Activated T-helper 17 cell treated with anti-CD3 and anti-CD28 coated beads, Interleukin-2, amount 50 U/mL, for 72 hours (primary cell): ENCODE results near the gene DIP2B. TPM values are rescaled to one million over a fixed set of nuclear protein-coding genes. Genes with fewer than 3 reads are reported as not detected.
"Not testable (repeated sequence)": the region's sequence is repeated elsewhere in the genome, so short reads cannot be mapped to it uniquely, and the experiment has no call there.

Experiments
- ATAC-seq: fragments of 150-1000 bp; cut with Tn5 transposase; replicated peaks from 2 replicates; pipeline ENCODE4 v1.10.0; 2021; ENCODE audit warnings: mild to moderate bottlenecking, moderate library complexity
- H3K27ac Mint-ChIP-seq: one replicate; pipeline ENCODE4 v1.8.0; 2022; ENCODE audit warnings: mixed read lengths
- H3K27me3 Mint-ChIP-seq: one replicate; pipeline ENCODE4 v1.8.0; 2022; ENCODE audit warnings: mixed read lengths
- H3K36me3 Mint-ChIP-seq: one replicate; pipeline ENCODE4 v1.8.0; 2022; ENCODE audit warnings: low read depth, mild to moderate bottlenecking, mixed read lengths
- H3K4me1 Mint-ChIP-seq: one replicate; pipeline ENCODE4 v1.8.0; 2022; ENCODE audit warnings: mixed read lengths
- H3K4me3 Mint-ChIP-seq: one replicate; pipeline ENCODE4 v1.8.0; 2022; ENCODE audit warnings: mild to moderate bottlenecking, mixed read lengths
- H3K9me3 Mint-ChIP-seq: one replicate; pipeline ENCODE4 v1.8.0; 2022; ENCODE audit warnings: mixed read lengths
- total RNA-seq, 2 donors: library from RNA; stranded (reverse); gene quantifications; one replicate each; pipeline ENCODE4 v1.2.3, GENCODE V29; 2022

The DIP2B gene
- total RNA-seq, 2 donors from 2014 or later, result 18.6 to 20.1 TPM

GRCh38 chr12:50746431-50746830 is 241.6 kb downstream of the DIP2B start:
- peaks cover 72% of the 10 kb centered on the region for H3K36me3 Mint-ChIP-seq
- no peaks in the 10 kb centered on the region for H3K4me1 Mint-ChIP-seq
- H3K9me3 Mint-ChIP-seq, result no peaks in the 10 kb centered on the region
- H3K4me3 Mint-ChIP-seq, result no peak overlapping the region
- ATAC-seq, result no peak
- no peaks in the 10 kb centered on the region for H3K27me3 Mint-ChIP-seq
- H3K27ac Mint-ChIP-seq, result no peak overlapping the region

- H3K4me3 Mint-ChIP-seq, result no peak overlapping the region
- no peak for ATAC-seq
- H3K36me3 Mint-ChIP-seq, result peaks cover 59% of the 10 kb centered on the region
- H3K27me3 Mint-ChIP-seq, result no peaks in the 10 kb centered on the region
- no peaks in the 10 kb centered on the region for H3K4me1 Mint-ChIP-seq
- H3K27ac Mint-ChIP-seq, result no peak overlapping the region
- no peaks in the 10 kb centered on the region for H3K9me3 Mint-ChIP-seq
These were observed 243.0 kb downstream of the DIP2B start for GRCh38 chr12:50747817-50748216.

- Mint-ChIP-seq H3K4me3 (no peak overlapping the region), H3K9me3 (no peaks in the 10 kb centered on the region), H3K4me1 (no peaks in the 10 kb centered on the region), H3K27me3 (no peaks in the 10 kb centered on the region), H3K36me3 (peaks cover 43% of the 10 kb centered on the region), H3K27ac (peak overlapping the region; percentile 54)
- ATAC-seq, result no peak
These were observed 244.7 kb downstream of the DIP2B start for GRCh38 chr12:50749459-50749882.

- no peaks in the 10 kb centered on the region for H3K9me3 Mint-ChIP-seq
- H3K27me3 Mint-ChIP-seq, result no peaks in the 10 kb centered on the region
- no peak overlapping the region for H3K4me3 Mint-ChIP-seq
- peak overlapping the region; percentile 54 for H3K27ac Mint-ChIP-seq
- H3K36me3 Mint-ChIP-seq, result peaks cover 34% of the 10 kb centered on the region
- H3K4me1 Mint-ChIP-seq, result no peaks in the 10 kb centered on the region
- ATAC-seq, result no peak
These were observed 245.6 kb downstream of the DIP2B start for GRCh38 chr12:50750366-50750765.

GRCh38 chr12:50751948-50752721 is 247.3 kb downstream of the DIP2B start:
- Mint-ChIP-seq H3K4me1 (no peaks in the 10 kb centered on the region), H3K36me3 (peaks cover 20% of the 10 kb centered on the region), H3K9me3 (no peaks in the 10 kb centered on the region), H3K4me3 (no peak overlapping the region), H3K27me3 (no peaks in the 10 kb centered on the region), H3K27ac (peak overlapping the region; percentile 8)
- ATAC-seq, result no peak

- no peaks in the 10 kb centered on the region for H3K4me1 Mint-ChIP-seq
- H3K27me3 Mint-ChIP-seq, result no peaks in the 10 kb centered on the region
- H3K4me3 Mint-ChIP-seq, result no peak overlapping the region
- no peak overlapping the region for H3K27ac Mint-ChIP-seq
- peaks cover 10% of the 10 kb centered on the region for H3K36me3 Mint-ChIP-seq
- no peak for ATAC-seq
- no peaks in the 10 kb centered on the region for H3K9me3 Mint-ChIP-seq
These were observed 248.5 kb downstream of the DIP2B start for GRCh38 chr12:50753232-50753769.

GRCh38 chr12:50763639-50764285 is 259.0 kb downstream of the DIP2B start, which contains the start of gene ATF1:
Gene ATF1 (plus strand): TSS chr12:50764101. CDS start chr12:50780146, 16,045 bp downstream.
- Mint-ChIP-seq H3K9me3 (no peaks in the 10 kb centered on the region), H3K27me3 (no peaks in the 10 kb centered on the region), H3K27ac (peak within 1 kb of the TSS; percentile 98), H3K4me3 (peak within 1 kb of the TSS; percentile 91), H3K36me3 (peaks cover 13% of the 10 kb centered on the region), H3K4me1 (peaks cover 22% of the 10 kb centered on the region)
- peak; percentile 91 for ATAC-seq

- peak overlapping the region; percentile 91 for H3K4me3 Mint-ChIP-seq
- peaks cover 13% of the 10 kb centered on the region for H3K36me3 Mint-ChIP-seq
- H3K4me1 Mint-ChIP-seq, result peaks cover 25% of the 10 kb centered on the region
- ATAC-seq, result peak; percentile 61
- peak overlapping the region; percentile 98 for H3K27ac Mint-ChIP-seq
- no peaks in the 10 kb centered on the region for H3K27me3 Mint-ChIP-seq
- H3K9me3 Mint-ChIP-seq, result no peaks in the 10 kb centered on the region
These were observed 259.7 kb downstream of the DIP2B start for GRCh38 chr12:50764286-50765094.

- peak; percentile 37 for ATAC-seq
- H3K36me3 Mint-ChIP-seq, result peaks cover 15% of the 10 kb centered on the region
- peak overlapping the region; percentile 98 for H3K27ac Mint-ChIP-seq
- H3K9me3 Mint-ChIP-seq, result no peaks in the 10 kb centered on the region
- H3K4me1 Mint-ChIP-seq, result peaks cover 25% of the 10 kb centered on the region
- peak overlapping the region; percentile 91 for H3K4me3 Mint-ChIP-seq
- no peaks in the 10 kb centered on the region for H3K27me3 Mint-ChIP-seq
These were observed 260.5 kb downstream of the DIP2B start for GRCh38 chr12:50765095-50765911.

- Mint-ChIP-seq H3K27ac (no peak overlapping the region), H3K27me3 (no peaks in the 10 kb centered on the region), H3K4me3 (no peak overlapping the region), H3K4me1 (peaks cover 24% of the 10 kb centered on the region), H3K9me3 (no peaks in the 10 kb centered on the region), H3K36me3 (peaks cover 40% of the 10 kb centered on the region)
- ATAC-seq, result no peak
These were observed 263.6 kb downstream of the DIP2B start for GRCh38 chr12:50768391-50768790.

GRCh38 chr12:50768813-50769212 is 264.0 kb downstream of the DIP2B start:
- not testable (repeated sequence) for H3K9me3 Mint-ChIP-seq, H3K27ac Mint-ChIP-seq

GRCh38 chr12:50771409-50771808 is 266.6 kb downstream of the DIP2B start:
- peaks cover 17% of the 10 kb centered on the region for H3K4me1 Mint-ChIP-seq

More at GRCh38 chr12:50768813-50769212, 264.0 kb downstream of the DIP2B start:
- not testable (repeated sequence) for ATAC-seq, H3K27me3 Mint-ChIP-seq, H3K4me3 Mint-ChIP-seq
- peaks cover 28% of the 10 kb centered on the region for H3K4me1 Mint-ChIP-seq
- peaks cover 37% of the 10 kb centered on the region for H3K36me3 Mint-ChIP-seq

GRCh38 chr12:50772470-50772869 is 267.7 kb downstream of the DIP2B start:
- Mint-ChIP-seq H3K36me3 (peaks cover 37% of the 10 kb centered on the region), H3K27ac (no peak overlapping the region), H3K4me1 (peaks cover 22% of the 10 kb centered on the region)

More at GRCh38 chr12:50771409-50771808, 266.6 kb downstream of the DIP2B start:
- no peaks in the 10 kb centered on the region for H3K9me3 Mint-ChIP-seq
- no peak overlapping the region for H3K4me3 Mint-ChIP-seq
- peaks cover 37% of the 10 kb centered on the region for H3K36me3 Mint-ChIP-seq
- no peak for ATAC-seq
- H3K27ac Mint-ChIP-seq, result no peak overlapping the region
- H3K27me3 Mint-ChIP-seq, result no peaks in the 10 kb centered on the region

More at GRCh38 chr12:50772470-50772869, 267.7 kb downstream of the DIP2B start:
- Mint-ChIP-seq H3K9me3 (no peaks in the 10 kb centered on the region), H3K27me3 (no peaks in the 10 kb centered on the region), H3K4me3 (no peak overlapping the region)
- no peak for ATAC-seq
